Uterus (tissue), 4 donors: ENCODE data around the gene SPP1. TPM values are rescaled to one million over a fixed set of nuclear protein-coding genes. Genes with fewer than 3 reads are reported as not detected.

ENCODE experiments used
- DNase-seq, 2 donors: peaks; one replicate each; pipeline ENCODE4 v3.0.0-alpha.2; 2019 to 2020
- H3K27ac ChIP-seq, 2 donors: fragments of 200-600 bp; sonication (generic); 1 replicate in 1 of 2; 2 replicates in 1 of 2; pipeline ENCODE4 v1.5.1; 2016 to 2018
- H3K27me3 ChIP-seq, 2 donors: fragments of 200-600 bp; sonication (generic); one replicate each; pipeline ENCODE4 v1.5.1; 2018 to 2019; ENCODE audit warnings: control low read depth in 1 of 2
- H3K36me3 ChIP-seq, 2 donors: fragments of 200-600 bp; sonication (generic); one replicate each; pipeline ENCODE4 v1.5.1; 2019; ENCODE audit warnings: control low read depth in 1 of 2
- H3K4me1 ChIP-seq, 2 donors: fragments of 200-600 bp; sonication (generic); one replicate each; pipeline ENCODE4 v1.5.1; 2018 to 2019; ENCODE audit warnings: control low read depth in 1 of 2
- H3K4me3 ChIP-seq, 2 donors: fragments of 200-600 bp; sonication (generic); 1 replicate in 1 of 2; 2 replicates in 1 of 2; pipeline ENCODE4 v1.5.1; 2018 to 2019; ENCODE audit warnings: mild to moderate bottlenecking in 1 of 2
- H3K9me3 ChIP-seq, 2 donors: fragments of 200-600 bp; sonication (generic); one replicate each; pipeline ENCODE4 v1.5.1; 2019; ENCODE audit warnings: control low read depth in 1 of 2
- CTCF ChIP-seq, 4 experiments: fragments of 200-600 bp in 2 of 4; fragments of 450-650 bp in 2 of 4; sonication (generic) in 2 of 4; IDR thresholded peaks; one replicate each; pipeline ENCODE4 v1.5.1; 2016 to 2019; ENCODE audit warnings: antibody characterized with exemption in 4 of 4, mild to moderate bottlenecking in 2 of 4, moderate library complexity in 1 of 4
- POLR2A ChIP-seq, 2 donors: fragments of 450-650 bp; IDR thresholded peaks; one replicate each; pipeline ENCODE4 v1.6.1; 2016; ENCODE audit warnings: antibody characterized with exemption in 2 of 2, mild to moderate bottlenecking in 1 of 2, moderate library complexity in 1 of 2
- intact Hi-C: fragments of 100-400 bp; cut with DNase I; formaldehyde crosslinking; loops from one replicate; pipeline ENCODE4 v1.15.1; 2023; ENCODE audit warnings: low total_unique reads
- total RNA-seq, 4 donors: library from RNA; depleted of rRNA in 3 of 4; stranded (reverse); fragments of >200 nt in 3 of 4; gene quantifications; one replicate each; pipeline versions ENCODE4 v1.1.0 to v1.2.4, GENCODE V29; 2014 to 2023
- donor health status: DM: yes; HTN: yes; CAD: no.

SPP1 gene
- total RNA-seq, 4 donors from 2014 or later: 10.1 to 98.6 TPM; not detected in 2

- intact Hi-C loops: loop anchor here (10.0 kb wide), 1 partner anchor 101 kb away; no protein-coding TSS in a partner anchor
- TF ChIP-seq POLR2A (IDR thresholded peaks at IDR 0.05): no peak
- TF ChIP-seq CTCF (IDR thresholded peaks at IDR 0.05): no peak
- no peaks in the 10 kb centered on the region for H3K27me3 ChIP-seq
These were observed 10.0 kb upstream of the SPP1 start for GRCh38 chr4:87965501-87965975.

GRCh38 chr4:87966095-87966496 is 9.4 kb upstream of the SPP1 start:
- Histone ChIP-seq H3K27me3 (no peaks in the 10 kb centered on the region), H3K4me1 (no peaks in the 10 kb centered on the region), H3K9me3 (no peaks in the 10 kb centered on the region), H3K4me3 (no peak overlapping the region), H3K27ac (no peak overlapping the region), H3K36me3 (no peaks in the 10 kb centered on the region)
- TF ChIP-seq POLR2A (IDR thresholded peaks at IDR 0.05) (no peak), CTCF (IDR thresholded peaks at IDR 0.05) (no peak)
- no peak for DNase-seq
- intact Hi-C loops: loop anchor here (10.0 kb wide), 1 partner anchor 101 kb away; no protein-coding TSS in a partner anchor

More at GRCh38 chr4:87965501-87965975, 10.0 kb upstream of the SPP1 start:
- no peak overlapping the region for H3K4me3 ChIP-seq
- H3K4me1 ChIP-seq: no peaks in the 10 kb centered on the region
- H3K27ac ChIP-seq: no peak overlapping the region
- H3K9me3 ChIP-seq: no peaks in the 10 kb centered on the region
- no peaks in the 10 kb centered on the region for H3K36me3 ChIP-seq
- DNase-seq: no peak

GRCh38 chr4:87967193-87967592 is 8.3 kb upstream of the SPP1 start:
- no peaks in the 10 kb centered on the region for H3K9me3 ChIP-seq
- DNase-seq: no peak
- no peaks in the 10 kb centered on the region for H3K36me3 ChIP-seq
- TF ChIP-seq POLR2A (IDR thresholded peaks at IDR 0.05): no peak
- TF ChIP-seq CTCF (IDR thresholded peaks at IDR 0.05): no peak
- H3K4me1 ChIP-seq: no peaks in the 10 kb centered on the region
- intact Hi-C loops: loop anchor here (10.0 kb wide), 1 partner anchor 102 kb away; no protein-coding TSS in a partner anchor
- H3K27ac ChIP-seq: no peak overlapping the region
- no peak overlapping the region for H3K4me3 ChIP-seq
- no peaks in the 10 kb centered on the region for H3K27me3 ChIP-seq

GRCh38 chr4:87970121-87970520 is 5.4 kb upstream of the SPP1 start:
- DNase-seq: no peak
- Histone ChIP-seq H3K27ac (no peak overlapping the region), H3K4me1 (peaks cover 0 to 4% of the 10 kb centered on the region in 2 donors), H3K9me3 (no peaks in the 10 kb centered on the region), H3K27me3 (no peaks in the 10 kb centered on the region), H3K4me3 (no peak overlapping the region), H3K36me3 (no peaks in the 10 kb centered on the region)
- TF ChIP-seq POLR2A (IDR thresholded peaks at IDR 0.05): no peak
- no peak for TF ChIP-seq CTCF (IDR thresholded peaks at IDR 0.05)
- intact Hi-C loops: no loop called here

GRCh38 chr4:87971866-87972265 is 3.6 kb upstream of the SPP1 start:
- TF ChIP-seq CTCF (IDR thresholded peaks at IDR 0.05): no peak
- no peak for TF ChIP-seq POLR2A (IDR thresholded peaks at IDR 0.05)
- intact Hi-C loops: no loop called here
- Histone ChIP-seq H3K9me3 (no peaks in the 10 kb centered on the region), H3K4me3 (no peak overlapping the region), H3K4me1 (peaks cover 0 to 4% of the 10 kb centered on the region in 2 donors), H3K36me3 (no peaks in the 10 kb centered on the region), H3K27me3 (no peaks in the 10 kb centered on the region), H3K27ac (no peak overlapping the region)
- no peak for DNase-seq
